HCEC 1CT (cell line): ENCODE data around the gene SMG7.

ENCODE experiments used
- DNase-seq: peaks from one replicate; pipeline ENCODE4 v3.0.0-alpha.2; 2017

Gene SMG7

GRCh38 chr1:183593356-183593755 is 121.1 kb downstream of the SMG7 start:
- DNase-seq, result no peak

- DNase-seq, result no peak
Measured at GRCh38 chr1:183595537-183595936, 123.2 kb downstream of the SMG7 start.

- no peak for DNase-seq
Measured at GRCh38 chr1:183596500-183596899, 124.2 kb downstream of the SMG7 start.

- DNase-seq, result no peak
Measured at GRCh38 chr1:183597656-183598347, 125.5 kb downstream of the SMG7 start.

- DNase-seq, result no peak
Measured at GRCh38 chr1:183598386-183598785, 126.1 kb downstream of the SMG7 start.

GRCh38 chr1:183600136-183600535 is 127.8 kb downstream of the SMG7 start:
- DNase-seq, result peak; percentile 89

GRCh38 chr1:183600634-183601033 is 128.3 kb downstream of the SMG7 start:
- no peak for DNase-seq

- DNase-seq, result no peak
Measured at GRCh38 chr1:183602510-183602909, 130.2 kb downstream of the SMG7 start.
